HCEC 1CT (cell line): ENCODE measurements around the gene SH3RF2.
"Not testable (repeated sequence)": the region's sequence is repeated elsewhere in the genome, so short reads cannot be mapped to it uniquely, and the experiment has no call there.

Source experiments
- DNase-seq: peaks from one replicate; pipeline ENCODE4 v3.0.0-alpha.2; 2017

The SH3RF2 gene

DNA sequence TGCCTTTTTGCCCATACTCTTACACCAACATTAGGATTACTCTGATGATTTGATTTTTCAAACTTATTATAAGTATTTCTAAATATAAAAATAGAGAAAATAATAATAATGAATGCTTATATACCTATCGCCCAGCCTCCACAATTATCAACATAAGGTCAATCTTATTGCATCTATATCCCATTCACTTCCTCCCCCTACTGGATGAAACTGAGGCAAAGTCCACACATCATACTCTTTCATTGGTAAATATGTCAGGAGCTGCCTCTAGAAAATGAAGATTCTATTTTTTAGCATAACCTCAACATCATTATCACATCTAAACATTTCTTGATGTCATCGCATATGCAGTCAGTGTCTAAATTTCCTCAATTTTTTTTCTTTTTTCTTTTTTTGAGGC, 44.3 kb downstream of the SH3RF2 start:
- DNase-seq: no peak

DNA sequence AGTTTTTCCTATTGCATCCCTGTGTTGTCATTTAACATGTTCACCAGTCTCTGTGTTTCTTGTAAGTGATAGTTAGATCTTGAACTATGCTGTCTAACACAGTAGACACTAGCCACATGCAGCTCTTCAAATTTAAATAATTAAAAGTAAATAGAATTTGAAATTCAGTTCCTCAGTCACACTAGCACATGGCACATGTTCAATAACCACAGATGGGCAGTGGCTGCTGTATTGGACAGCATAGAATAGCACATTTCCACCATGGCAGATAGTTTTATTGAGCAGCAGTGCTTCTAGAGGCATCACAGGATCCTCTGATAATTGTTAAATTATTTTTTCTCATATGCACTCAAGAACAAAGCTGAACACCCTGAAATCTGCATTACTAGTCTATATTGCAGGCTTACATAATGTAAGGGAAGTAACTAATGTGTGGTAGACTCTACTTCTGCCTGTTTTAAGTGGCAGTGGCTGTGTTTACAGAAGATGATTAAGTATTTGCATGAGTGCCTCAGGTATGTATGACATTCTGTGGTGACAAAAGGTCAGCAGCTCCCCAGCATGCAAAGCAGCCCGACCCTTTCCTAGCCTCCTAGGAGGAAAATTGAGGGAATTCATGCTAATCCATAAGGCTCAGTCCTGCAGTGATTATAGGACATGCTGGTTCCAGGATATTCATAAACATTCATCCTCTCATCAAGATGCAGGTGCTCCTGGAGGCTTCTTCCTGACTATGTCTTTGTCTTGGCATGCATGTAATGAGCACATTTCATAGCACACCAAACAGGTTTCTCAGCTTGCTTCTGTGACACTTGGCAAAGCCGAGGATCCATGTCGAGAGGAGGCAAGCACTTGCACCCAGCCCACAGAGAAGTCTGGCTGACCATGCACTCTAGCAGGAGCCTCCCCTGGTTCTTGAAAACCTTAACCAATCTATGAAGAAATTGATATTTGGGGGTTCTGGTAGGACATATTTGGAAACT, 45.5 kb downstream of the SH3RF2 start:
- DNase-seq: no peak

DNA sequence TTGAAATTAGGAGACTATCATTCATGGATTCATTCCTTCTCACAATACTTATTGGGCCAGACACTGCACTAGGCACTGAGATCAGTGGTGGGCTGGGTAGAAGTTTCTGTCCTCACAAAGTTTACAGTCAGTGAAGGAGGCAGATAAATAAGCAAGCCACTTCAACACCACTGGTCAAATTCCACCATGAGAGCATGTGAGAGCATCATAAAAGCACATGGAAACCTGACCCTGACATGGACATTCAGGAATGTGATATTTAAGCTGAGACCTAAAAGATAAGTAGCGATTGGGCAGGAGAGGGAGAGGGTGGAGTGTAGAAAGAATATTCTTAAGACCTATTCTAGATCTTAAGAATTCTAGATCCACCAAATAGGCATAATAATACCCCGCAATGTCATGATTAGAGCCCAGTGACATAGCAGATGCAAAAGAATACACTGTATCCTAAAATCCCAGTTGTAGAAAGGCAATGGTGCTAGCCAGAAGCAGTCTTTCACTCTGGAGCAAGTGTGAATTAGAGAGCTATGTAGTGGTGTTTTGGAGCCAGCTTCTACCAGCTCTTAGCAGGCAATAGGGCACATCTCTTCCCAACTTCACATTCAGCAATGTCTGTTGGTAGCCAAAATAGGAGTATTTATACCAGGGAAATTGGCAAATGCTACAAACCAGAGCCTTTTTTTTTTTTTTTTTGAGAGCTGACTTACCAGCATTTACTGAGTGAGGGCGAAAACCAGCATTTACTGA, 46.4 kb downstream of the SH3RF2 start:
- no peak for DNase-seq

DNA sequence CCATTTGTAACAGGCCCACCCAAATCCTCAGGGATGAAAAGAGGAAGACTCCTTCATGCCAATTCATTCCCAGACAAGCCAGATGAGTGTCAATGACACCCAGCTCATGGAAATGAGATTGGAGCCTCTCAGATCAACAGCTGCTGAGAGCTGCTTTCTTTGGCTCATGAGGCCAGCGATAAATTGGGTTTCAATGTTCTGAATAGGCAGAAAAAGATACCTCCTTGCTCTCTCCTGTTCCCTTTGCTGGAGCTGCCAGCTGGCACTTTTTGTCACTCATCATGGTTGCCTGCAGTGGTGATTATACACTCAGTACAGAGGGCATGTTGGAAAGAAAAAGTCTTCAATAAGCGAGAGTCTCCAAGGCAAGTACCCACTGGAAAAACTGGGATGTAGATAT, 47.1 kb downstream of the SH3RF2 start:
- DNase-seq: no peak

DNA sequence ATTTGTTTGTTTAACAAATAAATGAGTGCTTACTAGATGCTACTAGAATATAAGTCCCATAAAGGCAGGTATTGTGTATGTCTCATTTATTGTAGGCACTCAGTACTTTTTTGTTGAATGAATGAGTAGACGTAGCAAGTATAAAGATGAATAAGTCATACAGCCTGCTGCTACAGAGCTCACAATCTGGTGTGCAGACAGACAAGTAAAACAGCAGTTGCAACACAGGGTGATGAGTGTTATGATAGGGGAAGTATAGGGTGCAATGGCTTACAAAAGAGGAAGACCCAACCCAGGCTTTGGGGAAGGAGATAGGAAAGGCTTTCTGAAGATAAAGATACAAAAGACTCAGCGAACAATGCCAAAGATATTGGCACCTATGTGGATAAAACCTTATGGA, 47.7 kb downstream of the SH3RF2 start:
- DNase-seq: no peak

DNA sequence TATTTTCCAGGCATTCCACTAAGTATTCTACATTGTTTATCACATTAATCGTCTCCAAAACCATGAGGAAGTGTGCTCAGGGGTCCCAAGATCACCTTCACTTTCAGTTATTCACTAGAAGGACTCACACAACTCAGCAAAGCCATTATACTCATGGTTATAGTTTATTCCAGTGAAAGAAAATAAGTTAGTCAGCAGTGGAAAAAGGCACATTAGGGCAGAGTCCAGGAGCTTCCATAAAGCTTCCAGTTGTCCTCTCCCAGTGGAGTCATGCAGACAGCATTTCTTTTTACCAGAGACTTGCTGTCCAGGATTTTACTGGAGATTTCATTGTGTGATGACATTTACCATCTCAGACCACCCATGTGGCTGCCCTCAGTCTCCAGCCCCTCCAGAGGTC, 51.5 kb downstream of the SH3RF2 start:
- no peak for DNase-seq

DNA sequence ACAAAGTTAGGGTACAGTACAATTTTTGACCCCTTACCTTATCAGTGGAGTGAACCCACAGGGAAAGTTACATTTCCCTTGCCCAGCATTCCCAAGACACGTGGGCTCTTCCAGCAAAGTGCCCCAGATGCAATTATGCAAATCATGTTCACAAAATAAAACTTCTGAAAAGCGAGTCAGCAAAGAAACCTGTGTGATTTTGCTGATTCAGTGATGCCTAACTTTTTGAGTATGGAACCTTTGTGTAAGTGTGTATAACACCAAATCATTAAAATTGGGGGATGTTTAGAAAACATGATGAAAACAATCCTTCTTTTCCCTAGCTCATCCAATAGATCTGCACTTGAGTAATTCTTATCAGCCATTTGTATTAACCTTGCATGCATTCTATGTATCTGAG, 52.6 kb downstream of the SH3RF2 start:
- DNase-seq: no peak

DNA sequence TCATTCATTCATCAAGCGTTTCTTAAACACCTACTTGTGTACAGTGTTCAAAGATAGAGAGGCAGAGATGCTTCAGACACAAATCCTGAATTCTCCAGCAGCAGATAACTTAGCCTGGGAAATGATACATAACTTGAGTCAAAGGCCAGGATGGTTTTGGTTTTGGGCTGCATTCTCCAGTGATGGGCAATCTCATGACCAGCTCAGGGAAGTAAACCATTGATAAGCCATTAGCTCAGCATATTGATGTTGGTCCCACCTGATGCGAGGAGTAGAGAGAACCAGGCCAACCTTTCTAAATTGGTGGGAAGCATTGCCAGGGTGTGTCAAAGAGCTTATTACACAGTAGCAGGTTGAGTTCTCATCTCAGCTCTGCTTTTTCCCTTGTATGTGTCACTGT, 53.0 kb downstream of the SH3RF2 start:
- DNase-seq: peak; percentile 17

DNA sequence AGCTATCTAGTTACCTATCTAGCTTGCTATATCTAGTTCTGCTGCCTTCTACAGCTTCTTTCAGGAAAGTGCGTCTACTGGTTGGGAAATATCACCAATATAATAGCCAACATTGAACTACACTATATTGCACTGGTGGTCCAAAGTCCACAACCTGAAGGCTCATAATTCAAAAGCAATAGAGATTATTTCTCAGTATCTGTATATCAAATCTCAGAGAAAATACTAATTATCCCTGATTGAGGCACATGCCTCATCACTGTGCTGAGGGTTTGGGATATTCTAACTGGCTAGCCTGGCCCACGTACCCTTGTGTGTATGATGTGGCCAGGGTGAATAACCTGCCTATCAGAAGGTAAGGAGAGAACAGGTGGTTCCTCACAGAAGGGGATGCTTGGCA, 53.8 kb downstream of the SH3RF2 start:
- no peak for DNase-seq

DNA sequence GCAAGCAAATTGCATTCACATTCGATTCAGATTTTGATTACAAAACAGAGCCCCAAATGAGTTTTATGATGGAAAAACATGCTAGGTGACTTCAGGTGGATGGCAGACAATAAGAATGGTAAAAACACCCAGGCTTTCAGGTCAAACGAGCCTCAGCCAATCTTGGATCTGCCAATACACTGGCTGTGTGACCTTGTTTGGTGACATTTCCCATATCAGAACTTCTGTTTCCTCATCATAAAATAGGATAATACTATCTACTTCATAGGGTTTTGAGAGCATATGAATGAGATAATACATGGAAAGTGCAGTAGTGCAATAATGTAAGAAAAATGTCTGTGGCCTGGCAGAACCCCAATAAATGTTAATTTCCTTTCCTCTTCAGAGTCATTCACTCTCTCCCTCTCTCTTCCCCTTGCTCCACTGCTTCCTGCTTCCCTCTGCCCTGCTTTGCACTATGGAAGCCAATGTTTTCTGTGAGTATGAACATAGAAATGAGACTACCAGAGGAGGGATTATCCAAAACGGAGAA, 54.7 kb downstream of the SH3RF2 start:
- DNase-seq: peak; percentile 55

DNA sequence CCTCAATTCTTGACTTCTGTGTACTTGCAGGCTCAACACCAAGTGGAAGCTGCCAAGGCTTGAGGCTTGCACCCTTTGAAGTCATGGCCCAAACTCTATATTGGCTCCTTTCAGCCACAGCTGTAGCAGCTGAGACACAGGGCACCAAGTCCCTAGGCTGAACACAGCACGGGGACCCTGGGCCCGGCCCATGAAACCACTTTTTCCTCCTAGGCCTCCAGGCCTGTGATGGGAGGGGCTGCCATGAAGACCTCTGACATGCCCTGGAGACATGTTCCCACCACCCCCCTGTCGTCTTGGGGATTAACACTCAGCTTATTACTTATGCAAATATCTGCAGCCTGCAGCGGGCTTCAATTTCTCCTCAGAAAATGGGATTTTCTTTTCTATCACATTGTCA, 57.2 kb downstream of the SH3RF2 start:
- DNase-seq: not testable (repeated sequence)

DNA sequence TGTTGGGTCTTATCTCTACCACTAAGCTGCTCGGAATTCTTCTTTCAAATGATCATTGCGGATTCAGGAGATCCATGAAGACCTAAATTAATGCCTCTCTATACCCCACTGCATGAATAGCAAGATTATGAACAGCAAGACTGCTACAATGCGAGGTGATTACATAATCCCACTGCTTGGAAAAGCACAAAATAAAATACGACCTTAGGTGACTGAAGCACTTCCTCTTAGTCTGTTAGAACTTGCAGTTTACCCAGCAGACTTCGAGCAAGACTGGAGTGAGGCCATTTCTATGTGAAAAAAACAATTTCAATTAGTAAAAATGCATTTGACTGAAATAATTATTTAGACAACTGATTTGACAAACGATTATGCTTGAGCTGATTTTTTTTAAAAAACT, 59.8 kb downstream of the SH3RF2 start:
- no peak for DNase-seq

DNA sequence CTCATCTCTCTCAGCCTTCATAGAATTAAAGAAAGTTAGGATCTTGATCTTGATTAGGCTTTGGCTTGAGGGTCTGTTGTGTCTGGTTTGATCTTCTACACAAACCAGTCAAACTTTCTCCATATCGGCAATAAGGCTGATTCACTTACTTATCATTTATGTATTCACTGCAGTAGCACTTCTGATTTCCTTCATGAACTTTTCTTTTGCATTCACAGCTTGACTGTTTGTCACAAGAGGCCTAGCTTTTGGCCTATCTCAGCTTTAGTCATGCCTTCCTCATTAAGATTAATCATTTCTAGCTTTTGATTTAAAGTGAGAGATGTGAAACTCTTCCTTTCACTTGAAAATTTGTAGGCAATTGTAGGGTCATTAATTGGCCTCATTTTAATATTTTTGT, 62.8 kb downstream of the SH3RF2 start:
- no peak for DNase-seq

DNA sequence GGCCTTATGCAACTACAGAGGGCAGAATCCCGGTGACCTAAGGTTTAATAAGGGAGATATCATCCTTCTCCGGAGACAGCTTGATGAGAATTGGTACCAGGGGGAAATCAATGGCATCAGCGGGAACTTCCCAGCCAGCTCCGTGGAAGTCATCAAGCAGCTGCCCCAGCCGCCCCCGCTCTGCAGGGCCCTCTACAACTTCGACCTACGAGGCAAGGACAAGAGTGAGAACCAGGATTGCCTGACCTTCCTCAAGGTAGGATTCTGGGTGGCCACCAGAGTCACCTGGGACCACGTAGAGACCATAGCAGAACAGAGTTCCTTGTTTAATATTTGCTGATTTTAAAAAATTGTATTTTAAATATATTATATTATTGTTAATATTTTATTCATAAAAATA, 63.7 kb downstream of the SH3RF2 start:
- DNase-seq: no peak

DNA sequence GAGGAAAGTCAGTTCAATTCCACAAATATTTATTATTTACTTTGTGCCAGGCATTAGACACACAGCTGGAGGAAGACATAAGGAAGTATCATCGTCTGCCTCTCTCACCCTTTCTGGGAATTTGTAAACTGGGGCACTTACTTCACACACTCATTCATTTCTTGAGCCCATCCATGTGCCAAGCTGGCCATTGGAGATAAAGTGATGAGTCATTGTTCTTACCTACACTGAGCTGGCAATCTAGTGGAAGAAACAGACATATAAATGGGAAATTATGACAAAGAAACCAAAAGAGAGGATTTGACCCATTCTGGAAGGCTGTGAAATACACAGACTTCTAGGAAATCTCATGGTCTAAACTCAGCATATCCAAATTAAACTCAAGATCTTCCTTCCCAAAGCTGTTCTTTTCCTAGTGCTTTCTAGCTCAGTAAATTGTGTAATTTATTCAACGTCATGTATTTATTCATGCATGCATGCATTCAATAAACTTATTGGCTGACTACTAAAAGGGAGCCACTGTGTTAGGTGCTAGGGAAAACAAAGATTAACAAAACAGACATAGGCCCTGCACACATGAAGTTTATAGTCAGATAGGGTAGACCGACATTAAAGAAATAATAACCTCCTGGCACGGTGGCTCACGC, 65.3 kb downstream of the SH3RF2 start:
- DNase-seq: no peak

DNA sequence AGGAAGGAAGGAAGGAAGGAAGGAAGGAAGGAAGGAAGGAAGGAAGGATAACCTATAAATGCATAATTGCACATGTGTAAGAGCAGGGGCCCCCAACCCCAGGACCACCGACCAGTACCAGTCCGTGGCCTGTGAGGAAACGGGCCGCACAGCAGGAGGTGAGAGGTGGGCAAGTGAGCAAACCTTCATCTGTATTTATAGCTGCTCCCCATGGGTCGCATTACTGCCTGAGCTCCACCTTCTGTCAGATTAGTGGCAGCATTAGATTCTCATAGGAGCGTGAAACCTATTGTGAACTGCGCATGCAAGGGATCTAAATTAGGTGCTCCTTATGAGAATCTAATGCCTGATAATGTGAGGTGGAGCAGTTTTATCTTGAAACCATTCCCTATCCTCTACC, 66.1 kb downstream of the SH3RF2 start:
- DNase-seq: no peak

DNA sequence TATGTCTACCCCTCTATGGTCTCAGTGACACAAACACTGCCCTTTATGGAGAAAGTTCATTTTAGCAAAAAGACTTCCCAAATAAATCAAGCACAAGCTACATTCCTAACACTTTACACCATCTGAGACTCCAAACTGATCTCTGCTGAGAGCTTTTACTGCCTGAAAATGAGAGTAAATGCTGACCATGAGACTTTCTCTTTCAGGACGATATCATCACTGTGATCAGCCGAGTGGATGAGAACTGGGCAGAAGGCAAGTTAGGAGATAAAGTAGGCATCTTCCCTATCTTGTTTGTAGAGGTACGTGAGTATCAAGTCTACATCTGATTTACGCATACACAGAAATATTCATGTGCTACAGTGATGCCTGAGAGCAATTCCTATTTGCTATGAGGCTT, 67.5 kb downstream of the SH3RF2 start:
- DNase-seq: no peak

DNA sequence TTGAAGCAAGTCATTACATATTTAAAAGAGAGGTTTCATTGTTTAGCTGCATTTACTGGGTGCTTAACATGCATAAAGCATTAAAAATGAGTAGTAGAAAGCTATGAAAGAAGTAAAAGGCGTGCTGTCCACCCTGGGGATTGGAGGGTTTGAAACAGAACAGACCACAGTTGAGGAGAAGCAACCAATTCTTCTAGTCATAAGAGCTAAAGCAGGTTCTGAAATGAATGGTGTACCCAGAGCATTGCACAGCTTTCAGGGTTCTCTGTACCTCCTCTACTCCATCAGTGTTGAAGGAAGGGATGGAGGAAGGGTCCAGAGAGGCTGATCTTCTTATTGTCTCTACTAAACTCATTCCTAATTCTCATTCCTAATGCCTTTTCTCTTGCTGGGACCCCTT, 68.9 kb downstream of the SH3RF2 start:
- DNase-seq: no peak

DNA sequence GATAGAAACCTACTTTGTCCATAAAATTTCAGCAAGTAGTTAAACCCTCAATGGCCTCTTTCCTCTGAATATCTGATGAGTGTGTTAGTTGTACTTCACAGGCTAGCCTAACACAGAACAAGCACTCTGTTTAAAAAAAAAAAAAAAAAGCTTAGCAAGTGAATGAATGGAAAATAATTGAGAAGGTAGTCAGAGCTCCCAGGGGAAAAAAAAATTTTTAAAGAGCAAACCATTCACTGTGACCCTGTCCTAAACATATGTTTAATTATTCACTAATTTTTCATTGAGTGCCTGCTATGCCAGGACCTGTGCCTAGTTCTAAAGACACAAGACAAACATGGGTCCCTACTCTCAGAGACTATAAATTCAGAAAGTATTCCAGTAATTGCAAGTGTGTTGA, 69.3 kb downstream of the SH3RF2 start:
- DNase-seq: no peak

DNA sequence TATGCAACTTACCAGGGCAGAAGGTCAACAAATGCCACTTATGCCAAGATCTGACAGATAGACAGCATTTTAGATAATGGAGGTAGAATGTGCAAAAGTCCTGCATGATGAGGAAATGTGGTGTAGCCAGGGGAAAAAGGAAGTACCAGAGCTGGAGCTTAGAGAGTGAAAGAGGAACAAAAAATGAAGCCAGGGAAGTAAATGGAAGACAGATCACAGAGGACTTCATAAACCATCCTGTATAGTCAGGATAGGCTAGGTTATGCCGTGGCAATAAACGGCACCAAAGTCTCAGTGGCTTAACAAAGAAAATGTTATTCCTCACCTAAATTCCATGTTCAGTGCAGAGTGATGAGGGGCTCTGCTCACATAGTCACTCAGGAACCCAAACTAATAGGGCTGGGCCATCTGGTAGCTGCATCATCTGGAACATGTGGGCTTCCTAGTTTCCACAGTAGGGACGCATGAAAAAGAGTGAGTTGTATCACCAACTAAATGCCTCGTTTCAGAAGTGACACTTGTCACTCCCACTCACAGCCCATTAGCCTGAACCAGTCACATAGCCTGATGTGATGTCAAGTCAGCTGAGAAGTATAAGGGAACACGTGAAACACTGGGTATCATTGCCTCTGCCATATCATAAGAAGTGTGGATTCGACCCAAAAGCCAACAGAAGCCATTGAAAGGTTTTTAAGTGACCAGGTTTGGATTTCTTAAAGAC, 70.3 kb downstream of the SH3RF2 start:
- no peak for DNase-seq

DNA sequence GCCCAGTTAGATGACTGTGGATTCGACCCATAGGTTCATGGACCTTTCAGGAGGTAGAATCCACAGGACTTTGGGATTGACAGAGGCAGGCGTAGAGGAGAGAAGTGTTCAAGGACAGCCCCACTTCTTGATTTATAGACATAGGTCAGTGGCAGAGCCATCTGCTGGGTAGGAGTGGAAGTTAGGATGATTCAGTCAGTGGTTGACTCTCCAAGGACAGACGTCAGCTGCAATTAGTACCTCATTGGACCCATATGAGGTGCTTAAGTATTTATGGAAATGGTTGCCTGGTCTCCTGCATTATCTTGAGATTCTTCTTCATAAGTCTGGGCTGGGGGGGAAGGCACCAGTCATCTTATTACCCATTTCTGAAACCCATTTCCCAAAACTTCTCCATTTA, 70.9 kb downstream of the SH3RF2 start:
- DNase-seq: no peak

DNA sequence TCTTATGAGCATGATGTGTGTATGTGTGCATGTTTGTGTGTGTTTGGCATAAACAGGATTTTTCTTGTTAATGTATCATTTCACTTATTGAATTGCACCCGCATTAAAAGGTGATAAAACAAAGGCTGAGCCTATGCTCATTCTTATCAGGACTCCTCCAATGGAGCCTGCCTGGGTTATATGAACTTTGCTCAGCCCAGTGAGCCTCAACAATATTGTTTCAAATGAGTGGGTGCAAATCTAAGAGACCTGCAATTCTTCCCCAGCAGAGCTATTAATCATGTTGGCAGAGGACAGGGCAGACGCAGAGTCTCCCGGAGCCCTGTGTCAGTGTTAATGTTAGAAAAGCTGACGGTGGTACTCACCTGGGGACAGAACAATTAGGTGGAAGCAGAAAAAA, 71.6 kb downstream of the SH3RF2 start:
- no peak for DNase-seq

DNA sequence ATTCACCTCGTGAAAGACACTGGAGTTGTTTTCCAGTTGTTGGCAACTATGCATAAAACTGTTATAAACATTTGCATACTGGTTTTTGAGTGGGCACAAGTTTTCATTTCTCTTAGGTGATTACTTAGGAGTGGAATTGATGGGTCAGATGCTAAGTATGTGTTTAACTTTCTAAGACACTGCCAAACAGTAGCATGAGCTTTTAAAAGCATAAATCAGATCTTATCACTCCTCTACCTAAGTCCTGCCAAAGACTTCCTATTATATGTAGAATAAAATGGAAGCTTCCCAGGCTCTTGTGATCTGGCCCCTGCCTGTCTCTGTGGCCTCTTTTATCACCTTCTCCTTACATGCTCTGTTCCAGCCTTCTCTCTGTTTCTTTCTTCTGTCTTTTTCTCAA, 72.6 kb downstream of the SH3RF2 start:
- no peak for DNase-seq
